A673 (cell line): ENCODE measurements around the gene ZNHIT6. TPM values are rescaled to one million over a fixed set of nuclear protein-coding genes. Genes with fewer than 3 reads are reported as not detected.

ENCODE experiments used
- Bru-seq: library from RNA; stranded (reverse); fragments of 400-500 nt; gene quantifications from one replicate; lab custom pipeline; 2021; lab: Mats Ljungman, UMichigan
- BruChase-seq, 2 experiments: library from RNA; stranded (reverse); fragments of 400-500 nt; gene quantifications; one replicate each; lab custom pipeline; 2021; lab: Mats Ljungman, UMichigan
- BruUV-seq: library from RNA; stranded (reverse); fragments of 400-500 nt; replicated peaks from 2 replicates; lab custom pipeline; 2021; lab: Mats Ljungman, UMichigan
- CTCF ChIA-PET: fragments of 300-600 bp; sonication (Branson Sonifier 250); formaldehyde crosslinking; loops from one replicate; lab custom pipeline; 2022; ENCODE audit warnings: antibody characterized with exemption; lab: Charles Lee
- POLR2A ChIA-PET: fragments of 300-600 bp; sonication (Branson Sonifier 250); formaldehyde crosslinking; loops from one replicate; lab custom pipeline; 2022; ENCODE audit warnings: antibody characterized with exemption; ENCODE audit not compliant: low non-redundant PET; lab: Charles Lee
- DNase-seq: peaks from one replicate; pipeline ENCODE4 v3.0.0-alpha.2; 2015; ENCODE audit warnings: low spot score
- H3K27ac ChIP-seq: fragments of 200-600 bp; sonication (generic); 2 replicates; pipeline ENCODE4 v1.5.1; 2016; ENCODE audit warnings: mixed run types, low read depth, mild to moderate bottlenecking, mixed read lengths, antibody characterized with exemption, low read length; ENCODE audit not compliant: poor library complexity, severe bottlenecking
- H3K27me3 ChIP-seq: fragments of 200-600 bp; sonication (generic); replicated peaks from 2 replicates; pipeline ENCODE4 v1.6.1; 2017; ENCODE audit warnings: mixed run types, low read depth, mild to moderate bottlenecking, mixed read lengths, antibody characterized with exemption, low read length; ENCODE audit not compliant: insufficient read depth, poor library complexity
- H3K36me3 ChIP-seq: fragments of 200-600 bp; sonication (generic); 2 replicates; pipeline ENCODE4 v1.6.1; 2016; ENCODE audit warnings: mixed run types, mild to moderate bottlenecking, mixed read lengths, antibody characterized with exemption, low read length; ENCODE audit not compliant: insufficient read depth, poor library complexity, severe bottlenecking
- H3K4me1 ChIP-seq: fragments of 200-600 bp; sonication (generic); 2 replicates; pipeline ENCODE4 v1.6.1; 2017; ENCODE audit warnings: mixed run types, mild to moderate bottlenecking, mixed read lengths, antibody characterized with exemption, low read length; ENCODE audit not compliant: insufficient read depth, poor library complexity, severe bottlenecking
- H3K4me3 ChIP-seq: fragments of 200-600 bp; sonication (generic); 2 replicates; pipeline ENCODE4 v1.5.1; 2016; ENCODE audit warnings: low read depth, mixed run types, mild to moderate bottlenecking, mixed read lengths, low read length; ENCODE audit not compliant: poor library complexity, severe bottlenecking
- H3K9me3 ChIP-seq: fragments of 200-600 bp; sonication (generic); 2 replicates; pipeline ENCODE4 v1.6.1; 2016; ENCODE audit warnings: mixed run types, low read depth, mild to moderate bottlenecking, mixed read lengths, antibody characterized with exemption, low read length; ENCODE audit not compliant: poor library complexity, severe bottlenecking
- EZH2 ChIP-seq: fragments of 200-600 bp; sonication (generic); IDR thresholded peaks from 2 replicates; pipeline ENCODE4 v1.6.1; 2017; ENCODE audit warnings: borderline replicate concordance, low read depth, mild to moderate bottlenecking, mixed read lengths, antibody characterized with exemption, low read length; ENCODE audit not compliant: poor library complexity, severe bottlenecking
- intact Hi-C: fragments of 100-400 bp; cut with micrococcal nuclease; formaldehyde crosslinking; loops from one replicate; pipeline ENCODE4 v1.10.0; 2022; ENCODE audit not compliant: unreplicated experiment
- long read RNA-seq: library from polyadenylated mRNA; stranded (forward); transcript quantifications from one replicate; pipeline ENCODE4 v2.0.0, GENCODE V29; 2022
- total RNA-seq: library from RNA; stranded (reverse); gene quantifications from 2 replicates; pipeline ENCODE4 v1.2.3, GENCODE V29; 2021
- TF ChIP-seq, protein P1 (sequence below): fragments of 300-800, 200-600 bp; sonication (generic); conservative IDR thresholded peaks from 2 replicates; pipeline ENCODE4 v1.5.1; 2017; ENCODE audit warnings: low read depth, mild to moderate bottlenecking, antibody characterized with exemption, low read length, moderate library complexity, mixed read lengths

ZNHIT6 gene, protein sequence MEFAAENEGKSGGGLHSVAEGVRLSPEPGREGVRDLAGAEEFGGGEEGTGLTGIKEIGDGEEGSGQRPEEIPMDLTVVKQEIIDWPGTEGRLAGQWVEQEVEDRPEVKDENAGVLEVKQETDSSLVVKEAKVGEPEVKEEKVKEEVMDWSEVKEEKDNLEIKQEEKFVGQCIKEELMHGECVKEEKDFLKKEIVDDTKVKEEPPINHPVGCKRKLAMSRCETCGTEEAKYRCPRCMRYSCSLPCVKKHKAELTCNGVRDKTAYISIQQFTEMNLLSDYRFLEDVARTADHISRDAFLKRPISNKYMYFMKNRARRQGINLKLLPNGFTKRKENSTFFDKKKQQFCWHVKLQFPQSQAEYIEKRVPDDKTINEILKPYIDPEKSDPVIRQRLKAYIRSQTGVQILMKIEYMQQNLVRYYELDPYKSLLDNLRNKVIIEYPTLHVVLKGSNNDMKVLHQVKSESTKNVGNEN
- 31.5 and 37.6 TPM in 2 replicates for total RNA-seq
- percentile 84 among the genes with signal in this experiment for Bru-seq, nascent RNA
- percentile 82 among the genes with signal in this experiment for BruChase-seq, experiment 1, labeled RNA remaining after a 2-hour chase
- BruChase-seq, experiment 2, labeled RNA remaining after a 6-hour chase, result percentile 89 among the genes with signal in this experiment
- long read RNA-seq, transcript ZNHIT6-201 (10 exons, 2,797 nt), result major isoform, 30 of 44 reads
- long read RNA-seq, partial matches to known transcripts, result 4 of 44 reads
- long read RNA-seq, other reads (novel, unspliced or antisense), result 10 of 44 reads

GRCh38 chr1:85707990-85708828 lies at the start of gene ZNHIT6:
Gene ZNHIT6, minus strand, starts transcription at chr1:85708433. Its CDS starts 149 bp downstream, at chr1:85708284.
- no peak for TF ChIP-seq EZH2
- TF ChIP-seq, protein P1, sequence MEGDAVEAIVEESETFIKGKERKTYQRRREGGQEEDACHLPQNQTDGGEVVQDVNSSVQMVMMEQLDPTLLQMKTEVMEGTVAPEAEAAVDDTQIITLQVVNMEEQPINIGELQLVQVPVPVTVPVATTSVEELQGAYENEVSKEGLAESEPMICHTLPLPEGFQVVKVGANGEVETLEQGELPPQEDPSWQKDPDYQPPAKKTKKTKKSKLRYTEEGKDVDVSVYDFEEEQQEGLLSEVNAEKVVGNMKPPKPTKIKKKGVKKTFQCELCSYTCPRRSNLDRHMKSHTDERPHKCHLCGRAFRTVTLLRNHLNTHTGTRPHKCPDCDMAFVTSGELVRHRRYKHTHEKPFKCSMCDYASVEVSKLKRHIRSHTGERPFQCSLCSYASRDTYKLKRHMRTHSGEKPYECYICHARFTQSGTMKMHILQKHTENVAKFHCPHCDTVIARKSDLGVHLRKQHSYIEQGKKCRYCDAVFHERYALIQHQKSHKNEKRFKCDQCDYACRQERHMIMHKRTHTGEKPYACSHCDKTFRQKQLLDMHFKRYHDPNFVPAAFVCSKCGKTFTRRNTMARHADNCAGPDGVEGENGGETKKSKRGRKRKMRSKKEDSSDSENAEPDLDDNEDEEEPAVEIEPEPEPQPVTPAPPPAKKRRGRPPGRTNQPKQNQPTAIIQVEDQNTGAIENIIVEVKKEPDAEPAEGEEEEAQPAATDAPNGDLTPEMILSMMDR, result peak; percentile 48
- Histone ChIP-seq H3K36me3 (peaks cover 19% of the 10 kb centered on the region), H3K27me3 (no peaks in the 10 kb centered on the region), H3K9me3 (no peaks in the 10 kb centered on the region), H3K27ac (peak within 1 kb of the TSS; percentile 75), H3K4me3 (peak within 1 kb of the TSS; percentile 90), H3K4me1 (peaks cover 10% of the 10 kb centered on the region)
- CTCF ChIA-PET, result interaction anchor here (0.7 to 1.4 kb wide), 4 partner anchors 12 to 310 kb away, joined by 3 to 5 read pairs (median 4); no protein-coding TSS in a partner anchor
- intact Hi-C loops, result loop anchor here (1.0 to 10.0 kb wide), 2 partner anchors 127 to 177 kb away; no protein-coding TSS in a partner anchor
- BruUV-seq, result TSS peak; percentile 93
- POLR2A ChIA-PET, result interaction anchor here (0.6 kb wide), 1 partner anchor 340 kb away, joined by 9 read pairs; no protein-coding TSS in a partner anchor
- DNase-seq, result peak; percentile 98

DNA sequence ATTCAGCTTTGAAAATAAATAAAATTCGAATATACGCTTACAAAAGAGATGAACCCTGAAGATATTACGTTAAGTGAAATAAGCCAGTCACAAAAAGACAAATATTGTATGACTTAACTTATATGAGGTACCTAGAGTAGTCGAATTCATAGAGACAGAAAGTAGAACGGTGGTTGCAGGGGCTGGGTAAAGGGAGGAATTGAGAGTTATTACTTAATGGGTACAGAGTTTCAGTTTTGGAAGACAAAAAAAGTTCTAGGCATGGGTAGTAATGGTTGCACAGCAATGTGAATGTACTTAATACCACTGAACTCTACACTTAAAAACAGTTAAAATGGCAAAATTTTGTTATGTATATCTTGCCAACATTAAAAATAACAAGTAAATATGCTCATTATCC lies 48.6 kb upstream of the ZNHIT6 start:
- no peaks in the 10 kb centered on the region for H3K36me3 ChIP-seq
- CTCF ChIA-PET, result no interaction called here
- POLR2A ChIA-PET, result no interaction called here
- DNase-seq, result no peak
- no TSS peak for BruUV-seq
- no peaks in the 10 kb centered on the region for H3K4me1 ChIP-seq
- H3K4me3 ChIP-seq, result no peak overlapping the region
- intact Hi-C loops, result no loop called here
- H3K27ac ChIP-seq, result no peak overlapping the region
- no peak for TF ChIP-seq EZH2
- TF ChIP-seq, protein P1, result no peak
- peaks cover 6% of the 10 kb centered on the region for H3K9me3 ChIP-seq
- no peaks in the 10 kb centered on the region for H3K27me3 ChIP-seq

DNA sequence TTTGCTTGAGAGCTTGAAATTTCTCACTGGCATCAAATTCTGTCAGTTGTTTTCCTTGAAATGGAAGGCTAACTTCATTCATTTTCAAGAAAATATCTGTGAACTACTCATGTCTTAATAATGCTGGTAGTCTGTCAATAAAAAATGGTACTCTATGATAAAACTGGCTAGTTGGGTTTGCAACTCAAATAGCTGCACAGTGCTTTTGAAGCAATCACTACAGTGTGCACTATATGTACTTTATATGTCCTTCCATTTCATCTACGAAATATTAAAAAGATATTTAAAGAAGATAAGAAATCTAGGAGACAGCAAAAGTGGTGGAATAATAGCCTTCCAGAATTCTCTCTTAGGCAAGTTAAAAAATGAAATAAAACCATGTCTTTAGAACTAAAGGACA lies 39.9 kb upstream of the ZNHIT6 start:
- no peaks in the 10 kb centered on the region for H3K4me1 ChIP-seq
- ChIA-PET POLR2A (no interaction called here), CTCF (no interaction called here)
- BruUV-seq, result no TSS peak
- no peaks in the 10 kb centered on the region for H3K36me3 ChIP-seq
- no peak overlapping the region for H3K27ac ChIP-seq
- H3K27me3 ChIP-seq, result no peaks in the 10 kb centered on the region
- no peaks in the 10 kb centered on the region for H3K9me3 ChIP-seq
- DNase-seq, result no peak
- no peak overlapping the region for H3K4me3 ChIP-seq
- intact Hi-C loops, result no loop called here
- TF ChIP-seq, protein P1, result no peak
- no peak for TF ChIP-seq EZH2
